GM18511 (cell line): ENCODE results near the gene MIPOL1.
"Not testable (repeated sequence)": the region's sequence is repeated elsewhere in the genome, so short reads cannot be mapped to it uniquely, and the experiment has no call there.

Source experiments
- ATAC-seq: cut with Tn5 transposase; IDR thresholded peaks from one replicate; pipeline ENCODE4 v1.9.1; 2021; ENCODE audit warnings: mild to moderate bottlenecking, moderate library complexity; ENCODE audit not compliant: unreplicated experiment

MIPOL1 gene

GRCh38 chr14:37187294-37187693, 10.4 kb upstream of the MIPOL1 start:
- ATAC-seq = no peak

GRCh38 chr14:37187840-37188577, 9.7 kb upstream of the MIPOL1 start:
- ATAC-seq = not testable (repeated sequence)

GRCh38 chr14:37189733-37190132, 8.0 kb upstream of the MIPOL1 start:
- not testable (repeated sequence) for ATAC-seq

GRCh38 chr14:37194698-37195097, 3.0 kb upstream of the MIPOL1 start:
- no peak for ATAC-seq

- ATAC-seq = no peak
Measured at GRCh38 chr14:37195327-37195726, 2.4 kb upstream of the MIPOL1 start.

GRCh38 chr14:37196604-37197420, 925 bp upstream of the MIPOL1 start:
- no peak for ATAC-seq

- no peak for ATAC-seq
Measured at GRCh38 chr14:37198273-37198598, 499 bp downstream of the MIPOL1 start.

- ATAC-seq = no peak
Measured at GRCh38 chr14:37198907-37199306, 1.2 kb downstream of the MIPOL1 start.

GRCh38 chr14:37201724-37202123, 4.0 kb downstream of the MIPOL1 start:
- no peak for ATAC-seq

GRCh38 chr14:37202265-37202664, 4.5 kb downstream of the MIPOL1 start:
- no peak for ATAC-seq

GRCh38 chr14:37202812-37203211, 5.1 kb downstream of the MIPOL1 start:
- no peak for ATAC-seq

GRCh38 chr14:37203423-37203822, 5.7 kb downstream of the MIPOL1 start:
- ATAC-seq = no peak

GRCh38 chr14:37205623-37206605, 8.2 kb downstream of the MIPOL1 start:
- ATAC-seq = not testable (repeated sequence)

- not testable (repeated sequence) for ATAC-seq
Measured at GRCh38 chr14:37209617-37210016, 11.9 kb downstream of the MIPOL1 start.

- no peak for ATAC-seq
Measured at GRCh38 chr14:37210448-37210847, 12.7 kb downstream of the MIPOL1 start.

GRCh38 chr14:37213016-37213415, 15.3 kb downstream of the MIPOL1 start:
- no peak for ATAC-seq

- no peak for ATAC-seq
Measured at GRCh38 chr14:37215345-37215744, 17.6 kb downstream of the MIPOL1 start.

- no peak for ATAC-seq
Measured at GRCh38 chr14:37221073-37221472, 23.3 kb downstream of the MIPOL1 start.

GRCh38 chr14:37223947-37224474, 26.3 kb downstream of the MIPOL1 start:
- no peak for ATAC-seq

GRCh38 chr14:37225668-37226067, 27.9 kb downstream of the MIPOL1 start:
- not testable (repeated sequence) for ATAC-seq
